HG03064 (cell line): ENCODE data around the gene MTCL1.

ENCODE experiments used
- ATAC-seq: cut with Tn5 transposase; IDR thresholded peaks from one replicate; pipeline ENCODE4 v1.9.1; 2021; ENCODE audit warnings: low read depth; ENCODE audit not compliant: unreplicated experiment

The MTCL1 gene

DNA sequence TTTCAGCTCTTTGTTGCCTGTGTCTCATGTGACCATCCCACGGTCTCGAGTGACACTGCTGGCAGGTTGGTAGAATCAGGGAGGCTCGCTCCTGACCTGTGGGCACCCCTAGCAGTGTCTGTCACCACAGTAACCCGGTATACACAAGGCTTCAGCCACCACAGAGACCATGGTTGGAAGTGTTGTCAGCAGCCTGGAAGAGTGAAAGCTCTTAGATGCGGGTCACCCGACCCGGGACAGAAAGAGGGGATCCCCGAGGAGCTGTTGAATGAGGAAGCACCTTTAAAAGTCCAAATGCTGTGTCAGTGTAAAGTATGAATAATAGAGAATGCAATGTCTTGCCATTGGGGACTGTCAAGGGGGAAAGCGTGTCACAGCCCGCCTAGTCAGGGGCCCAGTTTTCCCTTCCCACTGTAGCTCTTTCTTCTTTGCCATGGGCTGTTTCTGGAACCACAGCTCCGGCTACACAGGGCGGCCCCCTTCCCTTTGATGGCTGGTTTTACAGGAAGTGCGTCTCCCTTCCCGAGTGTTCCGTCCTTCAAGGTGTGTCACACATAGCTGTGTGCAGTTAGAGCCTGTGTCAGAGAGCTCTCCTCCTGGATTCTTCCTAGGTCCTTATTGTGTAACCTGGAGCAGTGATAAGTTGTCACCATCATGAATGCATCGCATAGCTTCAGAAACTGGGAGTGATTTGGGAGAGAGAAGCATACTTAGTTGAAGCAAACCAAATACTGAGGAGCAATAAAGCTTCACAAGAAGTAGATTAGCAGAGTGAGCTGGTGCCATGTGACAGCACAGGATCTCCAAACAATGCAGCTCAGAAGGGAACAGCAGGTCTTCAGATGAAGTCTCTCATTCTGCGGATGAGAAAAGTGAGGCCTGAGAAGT is 81.4 kb downstream of the MTCL1 start:
- ATAC-seq: no peak

DNA sequence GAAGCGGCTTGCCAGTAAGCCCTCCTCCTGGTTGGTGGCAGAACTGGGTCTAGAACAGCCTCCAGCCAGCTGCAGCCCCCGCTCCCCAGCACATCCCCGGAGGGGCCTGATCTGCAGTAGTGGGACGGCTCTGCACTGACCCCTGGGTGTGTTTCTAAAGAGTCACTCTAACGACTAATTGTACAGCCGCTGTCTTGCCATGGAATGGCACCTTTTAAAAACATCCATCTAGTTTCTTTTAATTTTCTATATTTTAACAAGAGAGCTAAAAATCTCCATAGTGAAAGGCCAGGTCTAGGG is 82.0 kb downstream of the MTCL1 start:
- ATAC-seq: no peak

- no peak for ATAC-seq
Observed at GRCh38 chr18:8787794-8788193, 82.4 kb downstream of the MTCL1 start.

DNA sequence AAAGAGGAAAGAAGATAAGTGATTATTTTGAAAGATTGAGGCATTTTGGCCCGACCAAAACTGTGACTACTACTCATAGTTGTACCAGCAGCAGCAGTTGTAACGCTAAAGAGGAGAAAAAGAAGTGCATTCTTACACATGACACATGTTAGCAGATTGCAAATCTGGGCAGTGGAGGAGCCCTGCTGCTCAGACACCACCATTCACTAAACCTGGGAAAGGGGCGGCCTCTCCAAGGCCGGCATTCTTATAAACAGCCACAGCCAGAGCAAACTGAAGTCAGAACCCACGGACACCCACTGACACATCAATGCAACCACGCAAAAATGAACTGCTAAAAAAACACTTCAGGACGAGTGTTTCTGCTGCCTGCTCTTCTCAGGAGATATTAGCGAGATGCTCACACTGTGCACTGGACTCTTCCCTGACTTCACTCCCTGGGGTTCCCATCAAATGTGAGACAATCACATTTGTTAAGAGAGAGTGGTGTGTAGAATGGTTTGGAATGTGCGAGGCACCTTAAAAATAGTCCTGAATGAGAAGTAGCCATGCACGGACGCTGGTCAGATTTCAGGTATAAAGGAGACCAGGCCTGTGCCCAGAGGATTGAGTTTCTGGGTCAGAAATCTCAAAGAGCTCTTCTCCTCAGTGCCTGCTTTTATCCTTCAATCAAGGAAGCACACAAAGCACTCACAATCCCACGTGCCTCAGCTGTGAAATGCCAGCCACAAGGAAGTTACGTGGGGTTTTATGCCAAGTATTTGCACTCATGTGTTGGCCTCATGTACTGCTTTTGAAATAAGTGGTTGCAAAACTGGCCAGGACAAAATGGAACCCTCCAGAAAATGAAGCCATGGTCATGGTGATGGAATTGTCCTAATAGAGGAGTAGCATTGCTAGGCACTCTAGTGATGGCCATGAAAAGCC is 83.4 kb downstream of the MTCL1 start:
- ATAC-seq: no peak

DNA sequence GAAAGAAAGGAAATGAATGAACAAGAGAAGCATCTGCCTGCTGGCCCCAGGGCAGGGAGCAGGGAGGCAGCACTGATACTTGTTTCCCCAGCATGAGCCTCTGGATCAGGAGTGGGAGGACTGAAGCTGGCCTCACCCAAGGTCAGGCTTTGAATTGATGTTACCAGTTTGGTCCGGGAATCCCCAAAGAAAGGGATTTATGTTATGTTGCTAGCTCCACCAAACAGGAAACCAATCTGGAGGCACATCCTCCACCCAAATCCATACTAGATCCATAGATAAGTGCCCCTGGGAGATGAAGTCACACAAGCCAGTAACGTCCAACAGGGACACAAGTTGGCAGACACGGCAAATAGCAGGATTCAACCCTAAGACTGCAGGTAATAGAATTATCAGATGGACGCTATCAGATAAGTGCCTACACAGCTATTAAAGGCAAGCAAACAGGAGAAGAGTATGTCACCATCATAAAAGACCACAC is 85.9 kb downstream of the MTCL1 start:
- ATAC-seq: no peak

- no peak for ATAC-seq
Observed at GRCh38 chr18:8792688-8793316, 87.4 kb downstream of the MTCL1 start.

GRCh38 chr18:8793445-8794155 is 88.2 kb downstream of the MTCL1 start:
- ATAC-seq: no peak

DNA sequence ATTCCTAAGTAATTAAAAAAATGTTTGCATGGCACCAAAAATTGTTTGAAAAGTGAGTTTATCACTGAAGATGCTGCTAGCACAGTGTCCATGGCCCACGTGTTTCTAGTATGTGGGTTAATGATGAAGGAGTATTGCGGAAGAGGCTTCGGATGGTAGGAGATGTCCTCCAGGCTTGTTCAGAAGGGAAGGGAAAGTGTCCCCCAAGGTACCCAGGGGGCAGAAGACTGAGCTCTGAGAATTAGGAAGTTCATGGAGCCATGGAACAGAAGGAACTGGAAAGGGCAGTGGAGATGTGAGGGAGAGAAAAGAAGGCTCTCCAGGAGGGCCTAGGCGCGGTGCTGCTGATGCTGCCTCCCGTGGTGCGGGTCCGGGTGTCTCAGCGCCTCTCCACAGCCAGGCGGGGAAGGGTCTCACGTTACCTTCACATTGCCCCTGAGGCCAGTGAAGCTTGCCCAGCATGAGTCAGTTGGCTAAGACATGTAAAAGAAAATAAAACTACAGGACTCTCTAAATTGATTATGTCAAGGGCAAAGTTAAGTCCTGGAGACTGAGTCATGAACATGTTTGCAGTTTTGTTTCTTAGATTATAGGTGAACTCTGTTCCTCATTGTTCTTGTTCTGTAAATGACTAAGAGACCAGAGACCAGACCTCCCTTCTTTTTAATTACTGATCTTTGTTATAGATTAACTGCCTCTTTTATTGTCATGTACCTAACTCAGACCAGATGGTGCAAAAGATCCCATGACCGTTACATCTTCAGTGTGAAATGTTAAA is 89.0 kb downstream of the MTCL1 start:
- ATAC-seq: no peak

DNA sequence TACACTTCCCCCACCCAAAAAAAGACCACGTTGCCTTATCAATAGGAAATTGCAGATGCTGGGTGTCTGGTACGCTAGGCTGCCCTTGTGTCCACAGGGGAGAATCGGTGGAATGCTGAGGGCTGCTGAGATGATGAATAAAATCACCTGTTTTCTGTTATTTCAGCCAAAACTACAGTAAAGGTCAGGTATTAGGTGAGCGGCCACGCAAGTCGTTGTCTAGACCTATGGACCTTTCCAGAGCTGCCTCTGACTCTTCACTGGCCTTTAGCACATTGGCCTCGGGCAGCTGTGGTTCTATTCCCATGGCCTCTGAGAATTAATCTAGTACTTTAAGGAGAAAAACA is 89.6 kb downstream of the MTCL1 start:
- no peak for ATAC-seq

- ATAC-seq: no peak
Observed at GRCh38 chr18:8795586-8796325, 90.4 kb downstream of the MTCL1 start.

GRCh38 chr18:8797206-8797605 is 91.8 kb downstream of the MTCL1 start:
- ATAC-seq: no peak

DNA sequence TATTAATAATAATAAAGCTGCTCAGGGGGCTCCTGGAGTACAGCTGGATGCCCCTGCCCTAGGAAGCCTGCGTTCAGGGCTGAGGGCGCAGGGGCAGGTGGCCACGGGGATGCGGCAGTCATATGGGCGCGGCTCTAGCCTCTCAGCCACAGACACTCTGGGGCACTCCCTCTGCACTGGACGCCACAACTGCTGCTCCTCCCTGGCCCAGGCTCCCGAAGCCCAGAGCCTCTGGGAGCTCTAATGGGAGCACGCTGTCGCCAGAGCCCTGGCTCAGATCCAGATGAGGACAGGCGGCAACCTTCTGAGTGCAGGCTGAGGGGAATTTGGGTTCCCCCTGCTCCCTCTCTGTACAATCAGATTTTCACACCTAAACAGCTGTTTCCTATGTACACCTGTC is 93.6 kb downstream of the MTCL1 start:
- ATAC-seq: no peak

GRCh38 chr18:8799596-8800441 is 94.5 kb downstream of the MTCL1 start:
- no peak for ATAC-seq

GRCh38 chr18:8800445-8800844 is 95.1 kb downstream of the MTCL1 start:
- ATAC-seq: no peak

GRCh38 chr18:8800876-8801262 is 95.5 kb downstream of the MTCL1 start:
- ATAC-seq: no peak

DNA sequence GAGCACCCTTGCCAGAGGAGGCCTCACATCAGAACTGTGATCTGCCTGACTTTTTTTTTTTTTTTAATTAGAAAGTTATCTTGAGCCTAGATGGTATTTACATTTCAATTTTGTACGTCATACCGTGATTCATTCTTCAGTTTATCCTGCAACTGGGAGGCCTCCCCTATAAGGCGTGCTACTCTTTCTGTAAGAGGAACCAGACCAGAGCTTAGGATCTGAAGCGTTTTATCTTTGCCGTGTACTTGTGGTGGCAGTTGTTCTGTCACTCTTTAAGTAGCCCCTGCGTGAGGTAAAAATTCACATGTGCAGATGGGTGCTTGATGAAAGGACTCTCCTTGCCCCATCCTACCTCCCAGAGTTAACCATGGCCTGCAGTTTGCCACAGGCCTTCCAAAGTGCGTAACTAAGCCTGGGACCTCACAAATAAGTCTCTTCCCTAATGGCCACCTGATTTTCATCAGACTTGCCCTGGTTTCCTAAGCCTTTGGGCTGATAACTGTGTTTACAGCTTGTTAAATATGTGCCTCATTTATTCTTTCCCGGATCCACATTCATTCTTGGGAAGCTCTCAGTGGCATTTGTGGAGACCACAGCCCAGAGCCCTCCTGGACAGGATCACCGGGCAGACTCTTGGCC is 96.0 kb downstream of the MTCL1 start:
- ATAC-seq: no peak

DNA sequence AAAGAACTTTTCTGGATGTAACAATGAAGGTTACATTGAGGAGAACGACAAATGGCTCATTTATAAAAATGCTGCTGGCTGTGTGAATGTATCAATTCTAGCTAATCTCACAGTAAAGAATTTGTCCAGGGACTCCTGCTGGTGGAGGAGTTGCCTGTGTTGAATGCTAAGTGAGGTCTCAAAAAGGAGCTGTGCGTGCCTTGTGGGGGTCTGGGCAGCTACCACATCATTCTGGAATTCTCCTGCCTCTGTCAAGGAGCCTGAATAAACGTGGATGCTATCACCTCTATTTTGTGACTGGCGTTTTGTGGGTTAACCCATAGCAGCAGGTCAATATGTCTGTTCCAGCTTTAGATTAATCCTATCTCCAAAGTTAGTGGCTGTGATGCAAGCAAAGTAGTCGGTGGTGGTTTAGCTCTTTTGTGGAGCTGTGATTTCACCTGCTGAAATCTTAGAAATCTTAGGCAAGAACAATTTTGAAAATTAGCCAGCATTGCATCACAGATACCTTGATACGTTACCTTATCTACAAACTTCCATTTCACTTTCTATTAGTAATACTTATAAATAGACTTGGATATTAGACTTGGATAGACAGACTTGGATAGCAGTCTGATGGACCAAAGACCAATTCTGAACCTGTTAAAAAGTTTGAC is 96.8 kb downstream of the MTCL1 start:
- ATAC-seq: no peak
